Uterine smooth muscle cell (primary cell): ENCODE measurements around the gene GNAI2. TPM values are rescaled to one million over a fixed set of nuclear protein-coding genes. Genes with fewer than 3 reads are reported as not detected.

ENCODE experiments used
- total RNA-seq: library from RNA; depleted of rRNA; stranded (reverse); fragments of >200 nt; gene quantifications from 2 replicates; pipeline ENCODE4 v1.2.3, GENCODE V29; 2014

Gene GNAI2
- total RNA-seq: 226 and 259 TPM in 2 replicates

GRCh38 chr3:50235716-50236483 is at the start of gene GNAI2:
Gene GNAI2, plus strand, starts transcription at chr3:50236204. Its CDS starts 132 bp downstream, at chr3:50236336.

GRCh38 chr3:50190936-50191660 is 44.9 kb upstream of the GNAI2 start, which contains the start of gene GNAT1:
Gene GNAT1, plus strand, starts transcription at chr3:50191610. Its CDS starts 116 bp downstream, at chr3:50191726.

GRCh38 chr3:50204804-50205412 is 31.1 kb upstream of the GNAI2 start, which contains the start of gene SLC38A3:
Gene SLC38A3, plus strand, starts transcription at chr3:50205271. Its CDS starts 8,929 bp downstream, at chr3:50214200.

GRCh38 chr3:50268703-50269451 is 32.9 kb downstream of the GNAI2 start, which contains the start of gene SEMA3B:
Gene SEMA3B, plus strand, starts transcription at chr3:50269147. Its CDS starts 94 bp downstream, at chr3:50269241.

GRCh38 chr3:50278880-50279224 is 42.8 kb downstream of the GNAI2 start, which contains the start of gene LSMEM2:
Gene LSMEM2, plus strand, starts transcription at chr3:50279087. Its CDS starts 27 bp downstream, at chr3:50279114.

GRCh38 chr3:50292159-50293078 is 56.4 kb downstream of the GNAI2 start, which contains the start of gene IFRD2:
Gene IFRD2, minus strand, starts transcription at chr3:50292429. Its CDS starts 155 bp downstream, at chr3:50292274.

GRCh38 chr3:50298836-50299637 is 63.0 kb downstream of the GNAI2 start, which contains the start of the genes HYAL3 and NAA80:
Gene HYAL3, minus strand, starts transcription at chr3:50299405. Its CDS starts 3,803 bp downstream, at chr3:50295602.
Gene NAA80, minus strand, starts transcription at chr3:50299405. Its CDS starts 1,942 bp downstream, at chr3:50297463.

GRCh38 chr3:50303013-50303815 is 67.2 kb downstream of the GNAI2 start, which contains the start of gene HYAL1:
Gene HYAL1, minus strand, starts transcription at chr3:50303574. Its CDS starts 618 bp downstream, at chr3:50302956.

Other genes starting within 250 kb of the GNAI2 start
- 128 and 164 TPM in 2 replicates for gene RBM5, start 147.3 kb upstream of the GNAI2 start, total RNA-seq
- gene SEMA3F, start 80.9 kb upstream of the GNAI2 start, total RNA-seq: 0.25 and 0.55 TPM in 2 replicates
- not detected in 2 replicates for gene GNAT1, start 44.6 kb upstream of the GNAI2 start, total RNA-seq
- not detected in 2 replicates for gene SLC38A3, start 30.9 kb upstream of the GNAI2 start, total RNA-seq
- gene SEMA3B, start 32.9 kb downstream of the GNAI2 start, total RNA-seq: 6.8 and 29.5 TPM in 2 replicates
- not detected in 2 replicates for gene LSMEM2, start 42.9 kb downstream of the GNAI2 start, total RNA-seq
- gene IFRD2, start 56.2 kb downstream of the GNAI2 start, total RNA-seq: 69.5 and 109 TPM in 2 replicates
- gene HYAL3, start 63.2 kb downstream of the GNAI2 start, total RNA-seq: 3.0 and 3.2 TPM in 2 replicates
- gene NAA80, start 63.2 kb downstream of the GNAI2 start, total RNA-seq: 3.4 and 4.6 TPM in 2 replicates
- gene HYAL1, start 67.4 kb downstream of the GNAI2 start, total RNA-seq: 0.50 and 0.66 TPM in 2 replicates
- 65.6 and 66.0 TPM in 2 replicates for gene HYAL2, start 86.5 kb downstream of the GNAI2 start, total RNA-seq
- gene TUSC2, start 92.0 kb downstream of the GNAI2 start, total RNA-seq: 17.0 and 17.6 TPM in 2 replicates
- 36.9 and 42.8 TPM in 2 replicates for gene RASSF1, start 104.6 kb downstream of the GNAI2 start, total RNA-seq
- gene ZMYND10, start 109.5 kb downstream of the GNAI2 start, total RNA-seq: 1.2 and 2.3 TPM in 2 replicates
- 23.8 and 27.6 TPM in 2 replicates for gene NPRL2, start 114.6 kb downstream of the GNAI2 start, total RNA-seq
- 31.2 and 39.6 TPM in 2 replicates for gene CYB561D2, start 114.7 kb downstream of the GNAI2 start, total RNA-seq
- 38.7 and 44.0 TPM in 2 replicates for gene TMEM115, start 123.3 kb downstream of the GNAI2 start, total RNA-seq